ENCODE results near the gene MKNK1.

Gene MKNK1

DNA sequence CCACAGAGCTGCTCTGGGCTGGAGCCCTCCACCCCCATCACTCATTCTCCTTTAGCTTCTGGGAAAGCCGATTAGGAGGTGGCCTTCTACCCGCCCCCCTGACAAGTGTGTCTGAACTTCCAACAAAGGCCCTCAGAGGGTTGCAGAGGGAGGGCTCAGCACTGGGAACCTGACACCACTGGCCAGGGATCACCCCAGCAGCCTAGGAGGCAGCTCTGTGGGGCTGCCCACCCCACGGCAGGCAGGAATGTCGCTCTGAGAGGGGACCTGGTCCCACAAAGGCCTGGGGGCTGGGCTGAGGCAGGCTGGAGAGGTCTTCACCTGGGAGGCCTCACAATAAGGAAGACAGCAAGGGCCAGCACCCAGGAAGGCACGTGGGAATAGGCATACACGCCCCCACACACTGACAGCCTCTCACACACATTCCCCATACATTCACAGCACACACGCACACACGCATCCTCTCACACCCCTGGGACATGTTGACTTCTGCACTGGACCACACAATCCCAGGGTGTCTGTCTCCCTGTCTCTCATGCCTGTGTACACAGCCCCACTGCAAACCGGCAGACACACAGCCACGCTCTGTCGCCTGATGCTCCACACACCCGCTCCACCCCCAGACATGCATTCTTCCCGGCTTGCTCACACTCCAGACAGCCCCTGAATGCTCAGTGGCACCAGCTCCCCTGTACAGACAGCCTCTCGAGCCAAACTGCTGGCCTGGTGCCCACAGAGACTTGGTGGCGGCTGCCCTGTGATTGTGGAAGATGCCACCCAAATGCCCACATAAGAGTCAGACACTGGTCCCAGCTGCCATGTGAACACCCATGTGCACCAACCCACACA, 83.8 kb downstream of the MKNK1 start:
- peak; percentile 7 for DNase-seq

DNA sequence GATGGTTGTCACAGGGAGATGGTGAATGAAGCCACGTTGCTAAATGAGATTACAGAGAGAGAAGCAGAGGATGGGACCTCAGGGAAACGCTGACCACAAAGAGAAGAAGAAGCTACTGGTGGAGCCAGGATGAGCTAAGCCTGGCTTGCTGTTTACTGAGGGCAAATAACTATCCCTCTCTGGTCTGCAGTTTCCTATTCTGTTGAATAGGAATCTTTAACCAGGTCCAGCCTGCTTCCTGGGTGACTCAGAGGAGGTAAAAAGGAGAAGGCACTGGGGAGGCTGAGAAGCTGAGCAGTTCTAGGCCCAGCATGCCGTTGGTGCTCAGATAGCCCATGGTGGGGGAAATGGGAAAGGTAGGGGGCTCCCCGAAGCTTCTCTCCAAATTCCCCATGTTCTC, 84.9 kb downstream of the MKNK1 start:
- no peak for DNase-seq

DNA sequence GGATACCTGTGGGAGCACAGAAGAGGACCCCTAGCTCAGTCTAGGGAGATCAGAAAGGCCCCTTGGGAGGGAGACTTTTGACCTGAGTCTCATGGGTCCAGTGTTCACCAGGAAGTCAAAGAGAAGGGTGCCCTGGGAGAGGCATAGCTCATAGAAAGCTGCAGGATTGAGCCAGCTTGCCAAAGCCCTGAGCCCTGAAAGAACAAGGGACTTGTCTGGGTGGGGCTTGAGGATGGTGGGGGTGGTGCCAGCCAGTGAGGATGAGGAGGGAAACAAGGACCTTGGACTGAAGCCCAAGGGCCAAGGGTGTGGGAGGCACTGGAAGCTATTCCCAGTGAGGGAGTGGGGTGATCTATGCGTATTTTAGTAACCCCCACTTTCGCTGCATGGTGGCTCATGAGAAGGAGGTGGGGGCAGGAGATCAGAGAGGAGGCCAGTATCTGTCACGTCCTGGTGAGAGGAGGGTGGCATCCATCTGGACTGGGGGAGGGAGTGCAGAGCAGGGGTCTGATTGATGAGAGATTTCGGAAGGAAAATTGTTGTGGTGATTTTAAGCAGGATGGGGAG, 86.1 kb downstream of the MKNK1 start:
- DNase-seq = no peak

GRCh38 chr1:46517010-46517600, 87.0 kb downstream of the MKNK1 start:
- DNase-seq = peak; percentile 88

DNA sequence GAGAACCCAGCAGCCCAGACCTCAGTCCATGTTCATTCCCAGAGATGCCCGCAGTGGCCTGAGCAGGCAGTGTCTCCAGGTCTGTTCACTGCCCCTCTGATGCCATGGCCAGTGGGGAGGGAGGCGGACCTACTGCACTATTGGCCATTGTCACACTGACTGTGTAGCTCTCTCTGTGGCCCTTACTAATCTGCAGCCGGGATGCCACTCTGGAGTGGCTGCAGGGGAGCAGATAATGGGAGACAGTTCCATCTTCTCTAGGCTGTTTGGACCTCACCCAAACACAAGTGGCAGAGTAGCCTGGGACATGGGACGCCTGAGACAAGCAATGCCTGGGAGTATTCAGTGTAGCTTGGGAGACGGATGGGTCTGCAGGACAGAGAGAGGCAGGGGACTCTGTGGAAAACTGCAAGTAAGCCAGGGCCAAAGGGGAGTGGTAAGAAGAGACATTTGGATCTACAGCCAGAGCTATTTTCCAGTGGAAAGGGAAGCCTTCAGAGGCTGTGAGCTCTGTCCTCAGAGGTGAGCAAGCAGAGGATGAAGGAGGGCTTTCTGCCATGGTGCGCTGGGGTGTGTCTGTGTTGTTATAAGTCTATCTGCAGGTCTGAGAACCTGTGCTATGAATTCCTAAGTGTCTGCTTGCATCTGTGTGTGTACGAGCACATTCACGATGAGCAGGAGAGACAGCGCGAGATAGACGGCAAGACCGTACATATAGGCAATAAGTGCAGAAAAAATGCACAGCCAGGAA, 87.7 kb downstream of the MKNK1 start:
- no peak for DNase-seq

- DNase-seq = no peak
Observed at GRCh38 chr1:46515576-46515975, 88.5 kb downstream of the MKNK1 start.

DNA sequence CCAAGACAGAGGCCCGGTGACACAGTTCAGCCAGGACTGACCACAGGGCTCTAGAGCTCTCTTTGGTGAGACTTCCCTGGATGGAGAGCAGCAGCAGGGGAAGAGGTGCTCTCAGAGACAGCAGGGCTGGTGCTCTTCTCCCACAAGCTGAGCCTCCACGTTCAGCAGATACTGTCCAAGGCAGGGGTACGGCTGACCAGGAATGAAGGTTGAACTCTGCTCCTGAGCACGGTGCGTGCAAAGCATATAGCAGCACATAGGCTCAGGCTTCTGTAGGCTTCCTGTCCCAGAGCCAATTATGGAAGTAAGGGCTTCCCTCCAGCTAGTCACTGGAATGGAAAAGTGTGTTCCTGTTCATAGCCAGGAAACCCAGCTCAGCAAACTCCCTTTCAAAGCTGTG, 90.5 kb downstream of the MKNK1 start:
- no peak for DNase-seq

DNA sequence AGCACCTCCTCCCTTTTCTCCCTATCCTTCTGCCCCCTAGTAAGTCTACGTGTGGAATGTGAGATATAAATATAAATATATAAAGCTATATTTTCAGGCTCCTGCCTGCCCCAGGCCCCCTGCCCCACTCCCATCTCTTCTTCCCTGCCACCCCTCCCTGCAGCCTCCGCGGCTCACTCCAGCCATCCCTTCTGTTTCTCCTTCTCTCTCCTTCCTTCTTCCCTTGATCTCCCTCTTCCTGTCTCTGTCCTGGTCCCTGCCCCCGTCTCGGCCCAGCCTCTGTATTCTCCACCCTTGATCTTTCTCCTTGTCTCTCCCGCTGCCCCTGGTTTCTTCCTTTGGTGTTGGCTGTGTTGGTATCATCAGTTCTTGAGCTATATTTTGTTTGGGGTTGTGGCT, 91.3 kb downstream of the MKNK1 start:
- DNase-seq = no peak

GRCh38 chr1:46512135-46512791, 91.8 kb downstream of the MKNK1 start:
- no peak for DNase-seq

DNA sequence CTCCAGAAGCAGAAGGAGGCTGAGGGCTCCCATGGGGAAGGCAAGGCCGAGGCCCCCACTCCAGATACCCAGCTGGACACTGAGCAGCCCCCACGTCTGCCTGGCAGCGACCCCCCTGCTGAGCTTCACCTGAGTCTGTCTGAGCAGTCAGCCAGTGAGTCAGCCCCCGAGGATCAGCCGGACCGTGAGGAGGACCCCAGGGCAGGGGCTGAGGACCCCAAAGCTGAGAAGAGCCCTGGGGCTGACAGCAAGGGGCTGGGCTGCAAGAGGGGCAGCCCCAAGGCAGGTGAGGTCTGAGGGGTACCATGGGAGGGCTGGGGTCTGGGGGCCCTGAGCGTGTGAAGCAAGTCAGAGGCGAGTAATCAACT, 93.1 kb downstream of the MKNK1 start:
- no peak for DNase-seq

DNA sequence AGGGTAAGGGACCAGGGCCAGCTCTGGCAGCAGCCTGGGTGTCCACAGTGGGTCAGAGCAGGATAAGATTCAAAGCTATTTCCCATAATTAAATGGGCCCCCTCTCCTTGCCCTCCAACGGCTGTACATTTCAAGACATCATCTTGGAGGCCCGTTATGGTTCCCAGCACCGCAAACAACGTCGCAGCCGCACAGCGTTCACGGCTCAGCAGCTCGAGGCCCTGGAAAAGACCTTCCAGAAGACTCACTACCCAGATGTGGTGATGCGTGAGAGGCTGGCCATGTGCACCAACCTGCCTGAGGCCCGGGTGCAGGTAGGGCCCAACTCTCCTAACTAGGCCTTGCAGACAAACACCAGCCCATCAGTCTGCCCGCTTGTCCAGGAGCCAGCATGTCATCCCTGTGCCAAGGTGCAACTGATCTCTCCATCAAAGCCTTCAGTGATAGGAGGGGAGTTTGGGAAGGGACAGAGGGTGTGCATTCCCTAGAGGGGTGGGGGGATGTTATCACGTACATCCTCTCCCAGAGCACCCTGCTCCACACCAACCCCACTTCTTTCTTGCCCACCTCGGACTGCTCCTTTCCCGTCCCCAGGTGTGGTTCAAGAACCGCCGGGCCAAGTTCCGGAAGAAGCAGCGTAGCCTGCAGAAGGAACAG, 93.6 kb downstream of the MKNK1 start:
- DNase-seq = no peak

DNA sequence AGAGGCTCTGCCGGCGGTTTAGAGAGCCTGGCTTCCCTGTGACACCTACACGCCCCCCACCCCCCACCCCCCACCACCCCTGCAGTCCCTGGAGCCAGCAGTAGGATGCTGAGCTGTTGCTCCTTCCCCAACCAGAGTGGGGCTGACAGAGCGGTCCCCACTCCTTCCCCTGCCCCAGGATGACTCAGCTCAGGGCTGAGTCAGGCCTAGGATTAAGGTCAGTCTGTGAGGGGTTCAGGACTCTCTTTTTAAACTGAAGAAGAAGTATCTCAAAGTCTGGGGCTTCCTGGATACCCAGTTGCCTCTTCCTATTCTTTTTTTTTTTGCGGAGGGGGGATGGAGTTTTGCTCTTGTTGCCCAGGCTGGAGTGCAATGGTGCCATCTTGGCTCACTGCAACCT, 95.3 kb downstream of the MKNK1 start:
- DNase-seq = no peak

All from NCI-H69 (cell line).